ENCODE results near the gene ZDHHC8.

- TF ChIP-seq CTCF (IDR thresholded peaks at IDR 0.05): no peak
- no peak for TF ChIP-seq POLR2A (IDR thresholded peaks at IDR 0.05)
- TF ChIP-seq POLR2AphosphoS5 (IDR thresholded peaks at IDR 0.05): no peak
These were observed 35.1 kb downstream of the ZDHHC8 start for GRCh38 chr22:20166703-20167102.

Measured in breast epithelium (tissue), 3 donors.